Measurements from ENCODE around the gene USE1. TPM values are rescaled to one million over a fixed set of nuclear protein-coding genes. Genes with fewer than 3 reads are reported as not detected.

The USE1 gene
- total RNA-seq, 1 experiment from 2014 or later = 26.2 TPM

- H3K9me3 ChIP-seq (ENCODE audit: control insufficient read depth, insufficient read depth, low read depth, low read length) = no peaks in the 10 kb centered on the region
- ATAC-seq (no peak), DNase-seq (ENCODE audit: low read depth, low spot score) (no peak)
- peaks cover 5% of the 10 kb centered on the region for H3K36me3 ChIP-seq (ENCODE audit: control insufficient read depth, insufficient read depth, low read length)
- peak overlapping the region; percentile 91 for H3K27ac ChIP-seq (ENCODE audit: low read length)
- no peaks in the 10 kb centered on the region for H3K27me3 ChIP-seq (ENCODE audit: control insufficient read depth, insufficient read depth, low read length)
- intact Hi-C loops (cut with micrococcal nuclease; ENCODE audit: unreplicated experiment) = no loop called here
- H3K4me1 ChIP-seq (ENCODE audit: control insufficient read depth, insufficient read depth, low read length) = peaks cover 51% of the 10 kb centered on the region
- in situ Hi-C loops (cut with HindIII; ENCODE audit: low pct_unique_long_range_greater_than_20kb, low sequenced_read_pairs) = no loop called here
- POLR2A ChIA-PET = interaction anchor here (1.0 kb wide), 1 partner anchor 17 kb away, joined by 3 read pairs; no protein-coding TSS in a partner anchor
- CTCF ChIA-PET = interaction anchor here (0.6 kb wide), 1 partner anchor 63 kb away, joined by 6 read pairs; no protein-coding TSS in a partner anchor
- TF ChIP-seq POLR2AphosphoS5 (IDR thresholded peaks at IDR 0.05; ENCODE audit: low read depth, low read length) = no peak
- TF ChIP-seq TCF7L2 (IDR thresholded peaks at IDR 0.05; ENCODE audit: low read depth, low read length) = 0 out of 2 replicates have a peak, but pooled peaks have one; percentile 32
- peak overlapping the region; percentile 83 to 84 for H3K4me3 ChIP-seq (ENCODE audit: low read depth in 2 of 2, low read length in 2 of 2)
- no TSS peak for BruUV-seq (replicated peaks)
Measured at GRCh38 chr19:17242431-17243208, 27.5 kb downstream of the USE1 start.

GRCh38 chr19:17243211-17243829, 28.2 kb downstream of the USE1 start:
- ChIA-PET CTCF (interaction anchor here (0.7 kb wide), 1 partner anchor 434 kb away, joined by 9 read pairs; no protein-coding TSS in a partner anchor), POLR2A (interaction anchor here (1.0 kb wide), 1 partner anchor 16 kb away, joined by 3 read pairs; no protein-coding TSS in a partner anchor)

More at GRCh38 chr19:17243211-17243829, 28.2 kb downstream of the USE1 start:
- Histone ChIP-seq H3K9me3 (ENCODE audit: control insufficient read depth, insufficient read depth, low read depth, low read length) (no peaks in the 10 kb centered on the region), H3K4me1 (ENCODE audit: control insufficient read depth, insufficient read depth, low read length) (peaks cover 51% of the 10 kb centered on the region), H3K27ac (ENCODE audit: low read length) (peak overlapping the region; percentile 91), H3K4me3 (ENCODE audit: low read depth in 2 of 2, low read length in 2 of 2) (peak overlapping the region; percentile 83 to 84), H3K36me3 (ENCODE audit: control insufficient read depth, insufficient read depth, low read length) (peaks cover 5% of the 10 kb centered on the region), H3K27me3 (ENCODE audit: control insufficient read depth, insufficient read depth, low read length) (no peaks in the 10 kb centered on the region)
- intact Hi-C loops (cut with micrococcal nuclease; ENCODE audit: unreplicated experiment) (no loop called here), in situ Hi-C loops (cut with HindIII; ENCODE audit: low pct_unique_long_range_greater_than_20kb, low sequenced_read_pairs) (no loop called here)
- no peak for DNase-seq (ENCODE audit: low read depth, low spot score)
- TSS peak; percentile 61 for BruUV-seq (replicated peaks)
- TF ChIP-seq TCF7L2 (IDR thresholded peaks at IDR 0.05; ENCODE audit: low read depth, low read length) (no peak), SIN3A (IDR thresholded peaks at IDR 0.05; ENCODE audit: borderline replicate concordance, insufficient read depth, low read depth, low read length) (no peak), REST (IDR thresholded peaks at IDR 0.05; ENCODE audit: insufficient read depth in 1 of 2, low read depth in 2 of 2, low read length in 1 of 2) (no peak), POLR2AphosphoS5 (IDR thresholded peaks at IDR 0.05; ENCODE audit: low read depth, low read length) (no peak), CTCF (IDR thresholded peaks at IDR 0.05) (no peak)
- no peak for ATAC-seq

All from Panc1 (cell line).